HEK293 (cell line): Measurements from ENCODE around the gene CDC42.

Experiments used
- CTCF ChIA-PET: fragments of 350-600 bp; formaldehyde crosslinking; extraction: SDS; loops from one replicate; lab custom pipeline; 2021; ENCODE audit warnings: antibody characterized with exemption; lab: Yijun Ruan, JAX
- POLR2A ChIA-PET: fragments of 300-600 bp; formaldehyde crosslinking; extraction: SDS; loops from one replicate; lab custom pipeline; 2020; ENCODE audit warnings: antibody characterized with exemption, inconsistent platforms; lab: Yijun Ruan, JAX
- H3K27ac ChIP-seq: fragments of 200-500 bp; sonication (Bioruptor generic); 2 replicates; pipeline ENCODE4 v1.5.1; 2014; ENCODE audit warnings: low read depth, low read length, control low read depth, inconsistent platforms; ENCODE audit errors: extremely low read depth
- H3K36me3 ChIP-seq, 2 experiments: fragments of 200-500 bp in 1 of 2; sonication (Bioruptor generic) in 1 of 2; 1 replicate in 1 of 2; 2 replicates in 1 of 2; pipeline ENCODE4 v1.5.1; 2014 to 2017; ENCODE audit warnings: inconsistent platforms in 2 of 2, low read length in 2 of 2; ENCODE audit not compliant: control insufficient read depth in 2 of 2, insufficient read depth in 1 of 2
- H3K4me1 ChIP-seq: fragments of 200-500 bp; sonication (Bioruptor generic); 2 replicates; pipeline ENCODE4 v1.5.1; 2014; ENCODE audit warnings: mild to moderate bottlenecking, low read length, inconsistent platforms; ENCODE audit not compliant: control insufficient read depth, insufficient read depth
- H3K4me3 ChIP-seq: 2 replicates; pipeline ENCODE4 v1.5.1; 2011; ENCODE audit warnings: low read depth, mild to moderate bottlenecking, control low read depth, low read length, moderate library complexity
- H3K9me3 ChIP-seq: fragments of 200-500 bp; sonication (Bioruptor generic); 2 replicates; pipeline ENCODE4 v1.5.1; 2014; ENCODE audit warnings: low read depth, low read length, inconsistent platforms; ENCODE audit not compliant: control insufficient read depth, insufficient read depth
- INSM2 ChIP-seq: fragments of 450-650 bp; formaldehyde crosslinking; IDR thresholded peaks from 2 replicates; pipeline ENCODE4 v1.5.1; 2016; ENCODE audit warnings: missing biosample characterization, missing genetic modification characterization
- PRDM2 ChIP-seq: fragments of 450-650 bp; formaldehyde crosslinking; IDR thresholded peaks from 2 replicates; pipeline ENCODE4 v1.5.1; 2016; ENCODE audit warnings: missing biosample characterization, missing genetic modification characterization, borderline replicate concordance
- ZBTB21 ChIP-seq: fragments of 450-650 bp; formaldehyde crosslinking; IDR thresholded peaks from 2 replicates; pipeline ENCODE4 v1.5.1; 2017; ENCODE audit warnings: missing biosample characterization, missing genetic modification characterization
- ZBTB6 ChIP-seq: fragments of 450-650 bp; formaldehyde crosslinking; IDR thresholded peaks from 2 replicates; pipeline ENCODE4 v1.5.1; 2017; ENCODE audit warnings: missing biosample characterization, missing genetic modification characterization
- ZNF175 ChIP-seq: fragments of 450-650 bp; formaldehyde crosslinking; IDR thresholded peaks from 2 replicates; pipeline ENCODE4 v1.5.1; 2016; ENCODE audit warnings: missing biosample characterization, missing genetic modification characterization
- ZNF248 ChIP-seq: fragments of 450-650 bp; formaldehyde crosslinking; IDR thresholded peaks from 2 replicates; pipeline ENCODE4 v1.5.1; 2017; ENCODE audit warnings: missing biosample characterization, missing genetic modification characterization
- ZNF266 ChIP-seq: fragments of 450-650 bp; formaldehyde crosslinking; IDR thresholded peaks from 2 replicates; pipeline ENCODE4 v1.5.1; 2016; ENCODE audit warnings: missing biosample characterization, missing genetic modification characterization, low read depth
- ZNF280D ChIP-seq: fragments of 450-650 bp; formaldehyde crosslinking; IDR thresholded peaks from 2 replicates; pipeline ENCODE4 v1.5.1; 2016; ENCODE audit warnings: missing biosample characterization, missing genetic modification characterization
- ZNF354C ChIP-seq: fragments of 450-650 bp; formaldehyde crosslinking; IDR thresholded peaks from 2 replicates; pipeline ENCODE4 v1.5.1; 2016; ENCODE audit warnings: missing biosample characterization, missing genetic modification characterization, low read depth, borderline replicate concordance
- ZNF433 ChIP-seq: fragments of 450-650 bp; formaldehyde crosslinking; IDR thresholded peaks from 2 replicates; pipeline ENCODE4 v1.5.1; 2016; ENCODE audit warnings: missing biosample characterization, missing genetic modification characterization, low read depth
- ZNF488 ChIP-seq: fragments of 450-650 bp; formaldehyde crosslinking; IDR thresholded peaks from 2 replicates; pipeline ENCODE4 v1.5.1; 2016; ENCODE audit warnings: missing biosample characterization, missing genetic modification characterization
- ZNF585B ChIP-seq: fragments of 450-650 bp; formaldehyde crosslinking; IDR thresholded peaks from 2 replicates; pipeline ENCODE4 v1.5.1; 2016; ENCODE audit warnings: missing biosample characterization, missing genetic modification characterization
- ZNF621 ChIP-seq: fragments of 450-650 bp; formaldehyde crosslinking; IDR thresholded peaks from 2 replicates; pipeline ENCODE4 v1.5.1; 2017; ENCODE audit warnings: missing biosample characterization, missing genetic modification characterization
- ZNF629 ChIP-seq: fragments of 450-650 bp; formaldehyde crosslinking; IDR thresholded peaks from 2 replicates; pipeline ENCODE4 v1.5.1; 2017; ENCODE audit warnings: missing biosample characterization, missing genetic modification characterization
- ZNF645 ChIP-seq: fragments of 450-650 bp; formaldehyde crosslinking; IDR thresholded peaks from 2 replicates; pipeline ENCODE4; 2016; ENCODE audit warnings: missing biosample characterization, missing genetic modification characterization
- ZNF677 ChIP-seq: fragments of 450-650 bp; IDR thresholded peaks from 2 replicates; pipeline ENCODE4 v1.5.0; 2018; ENCODE audit warnings: missing biosample characterization, mild to moderate bottlenecking, missing genetic modification characterization, moderate library complexity

Gene CDC42

GRCh38 chr1:22127248-22127647 is 74.7 kb downstream of the CDC42 start (continued):
- TF ChIP-seq PRDM2 (tag by site-specific recombination) (no peak), ZNF266 (tag by site-specific recombination) (no peak), ZNF677 (tag by site-specific recombination) (no peak), ZNF280D (no peak), ZNF248 (tag by site-specific recombination) (no peak)

- Histone ChIP-seq H3K36me3 (peaks cover 0 to 3% of the 10 kb centered on the region in 2 experiments; a peak in 1 of 3 replicates), H3K9me3 (no peaks in the 10 kb centered on the region), H3K27ac (no peak overlapping the region), H3K4me3 (no peak overlapping the region), H3K4me1 (no peaks in the 10 kb centered on the region)
- ChIA-PET POLR2A (no interaction called here), CTCF (interaction anchor here (0.7 to 6.5 kb wide), 2 partner anchors 288 to 514 kb away, joined by 3 to 61 read pairs; no protein-coding TSS in a partner anchor)
- TF ChIP-seq ZNF585B: no peak
- no peak for TF ChIP-seq INSM2 (tag by site-specific recombination)
- no peak for TF ChIP-seq ZBTB6
- no peak for TF ChIP-seq ZNF354C (tag by site-specific recombination)
- TF ChIP-seq ZBTB21 (tag by site-specific recombination): no peak
- no peak for TF ChIP-seq PRDM2 (tag by site-specific recombination)
- no peak for TF ChIP-seq ZNF621
- TF ChIP-seq ZNF175 (tag by site-specific recombination): no peak
- TF ChIP-seq ZNF645 (tag by site-specific recombination): no peak
- no peak for TF ChIP-seq ZNF433 (tag by site-specific recombination)
- TF ChIP-seq ZNF488 (tag by site-specific recombination): no peak
- no peak for TF ChIP-seq ZNF629 (tag by site-specific recombination)
Measured at GRCh38 chr1:22127731-22128130, 75.2 kb downstream of the CDC42 start.
